SH-SY5Y (cell line): ENCODE measurements around the gene CALD1.

Experiments used
- GATA2 ChIP-seq: IDR thresholded peaks from 2 replicates; pipeline ENCODE4 v1.6.1; 2011; ENCODE audit warnings: mild to moderate bottlenecking, low read depth, low read length
- GATA3 ChIP-seq: IDR thresholded peaks from 2 replicates; pipeline ENCODE4 v1.6.1; 2011; ENCODE audit warnings: low read depth, mild to moderate bottlenecking, low read length, moderate library complexity

DNA sequence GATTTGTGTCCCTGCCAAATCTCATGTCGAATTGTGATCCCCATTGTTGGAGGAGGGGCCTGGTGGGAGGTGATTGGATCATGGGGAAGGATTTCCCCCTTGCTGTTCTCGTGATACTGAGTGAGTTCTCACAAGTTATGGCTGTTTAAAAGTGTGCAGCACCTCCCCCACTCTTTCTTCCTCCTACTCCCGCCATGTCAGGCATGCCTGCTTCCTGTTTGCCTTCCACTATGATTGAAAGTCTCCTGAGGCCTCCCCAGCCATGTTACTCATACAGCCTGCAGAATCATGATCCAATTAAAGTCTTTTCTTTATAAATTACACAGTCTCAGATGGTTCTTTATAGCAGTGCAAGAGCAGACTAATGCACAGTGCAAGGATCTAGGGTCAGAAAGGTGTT is 75.4 kb downstream of the CALD1 start:
- TF ChIP-seq GATA2 (no peak), GATA3 (no peak)
